OCI-LY1 (cell line): ENCODE measurements around the gene HOTAIR.

Experiments
- EZH2 ChIP-seq: fragments of 200-600 bp; sonication (generic), shearing (Covaris generic); IDR thresholded peaks from 2 replicates; pipeline ENCODE4 v1.8.0; 2017; ENCODE audit warnings: borderline replicate concordance, mixed run types, mild to moderate bottlenecking, antibody characterized with exemption, low read length, moderate library complexity, mixed read lengths
- TF ChIP-seq, protein P1 (sequence below): fragments of 200-600 bp; sonication (generic), shearing (Covaris generic); IDR thresholded peaks from 2 replicates; pipeline ENCODE4 v1.5.1; 2017; ENCODE audit warnings: mild to moderate bottlenecking, antibody characterized with exemption, low read length, moderate library complexity, mixed read lengths

GRCh38 chr12:54009171-54010052, 34.7 kb upstream of the HOTAIR start:
- TF ChIP-seq EZH2 = no peak
- TF ChIP-seq, protein P1, sequence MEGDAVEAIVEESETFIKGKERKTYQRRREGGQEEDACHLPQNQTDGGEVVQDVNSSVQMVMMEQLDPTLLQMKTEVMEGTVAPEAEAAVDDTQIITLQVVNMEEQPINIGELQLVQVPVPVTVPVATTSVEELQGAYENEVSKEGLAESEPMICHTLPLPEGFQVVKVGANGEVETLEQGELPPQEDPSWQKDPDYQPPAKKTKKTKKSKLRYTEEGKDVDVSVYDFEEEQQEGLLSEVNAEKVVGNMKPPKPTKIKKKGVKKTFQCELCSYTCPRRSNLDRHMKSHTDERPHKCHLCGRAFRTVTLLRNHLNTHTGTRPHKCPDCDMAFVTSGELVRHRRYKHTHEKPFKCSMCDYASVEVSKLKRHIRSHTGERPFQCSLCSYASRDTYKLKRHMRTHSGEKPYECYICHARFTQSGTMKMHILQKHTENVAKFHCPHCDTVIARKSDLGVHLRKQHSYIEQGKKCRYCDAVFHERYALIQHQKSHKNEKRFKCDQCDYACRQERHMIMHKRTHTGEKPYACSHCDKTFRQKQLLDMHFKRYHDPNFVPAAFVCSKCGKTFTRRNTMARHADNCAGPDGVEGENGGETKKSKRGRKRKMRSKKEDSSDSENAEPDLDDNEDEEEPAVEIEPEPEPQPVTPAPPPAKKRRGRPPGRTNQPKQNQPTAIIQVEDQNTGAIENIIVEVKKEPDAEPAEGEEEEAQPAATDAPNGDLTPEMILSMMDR = no peak
